ENCODE results near the gene YAF2.

DNA sequence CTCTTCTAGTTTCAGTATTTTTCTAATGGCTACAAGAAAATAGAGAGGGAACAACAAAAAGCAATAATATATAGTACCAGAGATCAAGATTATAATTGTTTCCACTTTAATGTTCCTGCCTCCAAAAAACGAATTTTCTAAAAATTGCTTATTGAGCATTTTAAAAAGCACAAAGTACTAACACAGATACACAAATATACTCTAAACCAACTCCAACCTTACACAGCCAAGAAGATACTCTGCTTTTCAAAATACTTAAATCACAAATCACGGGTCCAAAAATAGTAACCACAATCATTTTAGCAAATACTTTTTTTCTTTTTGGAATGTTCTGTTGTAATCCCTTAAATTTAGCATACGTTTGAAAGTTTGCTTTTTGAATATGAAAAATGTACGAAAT is 2.0 kb downstream of the YAF2 start:
- TF ChIP-seq POLR2AphosphoS5 (IDR thresholded peaks at IDR 0.05; ENCODE audit: low read depth) = no peak
- TF ChIP-seq, protein P1, sequence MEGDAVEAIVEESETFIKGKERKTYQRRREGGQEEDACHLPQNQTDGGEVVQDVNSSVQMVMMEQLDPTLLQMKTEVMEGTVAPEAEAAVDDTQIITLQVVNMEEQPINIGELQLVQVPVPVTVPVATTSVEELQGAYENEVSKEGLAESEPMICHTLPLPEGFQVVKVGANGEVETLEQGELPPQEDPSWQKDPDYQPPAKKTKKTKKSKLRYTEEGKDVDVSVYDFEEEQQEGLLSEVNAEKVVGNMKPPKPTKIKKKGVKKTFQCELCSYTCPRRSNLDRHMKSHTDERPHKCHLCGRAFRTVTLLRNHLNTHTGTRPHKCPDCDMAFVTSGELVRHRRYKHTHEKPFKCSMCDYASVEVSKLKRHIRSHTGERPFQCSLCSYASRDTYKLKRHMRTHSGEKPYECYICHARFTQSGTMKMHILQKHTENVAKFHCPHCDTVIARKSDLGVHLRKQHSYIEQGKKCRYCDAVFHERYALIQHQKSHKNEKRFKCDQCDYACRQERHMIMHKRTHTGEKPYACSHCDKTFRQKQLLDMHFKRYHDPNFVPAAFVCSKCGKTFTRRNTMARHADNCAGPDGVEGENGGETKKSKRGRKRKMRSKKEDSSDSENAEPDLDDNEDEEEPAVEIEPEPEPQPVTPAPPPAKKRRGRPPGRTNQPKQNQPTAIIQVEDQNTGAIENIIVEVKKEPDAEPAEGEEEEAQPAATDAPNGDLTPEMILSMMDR (IDR thresholded peaks at IDR 0.05; ENCODE audit: insufficient read depth, low read length) = no peak

Measured in HL-60 (cell line).